ENCODE results near the gene SLC27A3. TPM values are rescaled to one million over a fixed set of nuclear protein-coding genes. Genes with fewer than 3 reads are reported as not detected.

The SLC27A3 gene
- total RNA-seq, 1 donor, result 13.8 TPM

DNA sequence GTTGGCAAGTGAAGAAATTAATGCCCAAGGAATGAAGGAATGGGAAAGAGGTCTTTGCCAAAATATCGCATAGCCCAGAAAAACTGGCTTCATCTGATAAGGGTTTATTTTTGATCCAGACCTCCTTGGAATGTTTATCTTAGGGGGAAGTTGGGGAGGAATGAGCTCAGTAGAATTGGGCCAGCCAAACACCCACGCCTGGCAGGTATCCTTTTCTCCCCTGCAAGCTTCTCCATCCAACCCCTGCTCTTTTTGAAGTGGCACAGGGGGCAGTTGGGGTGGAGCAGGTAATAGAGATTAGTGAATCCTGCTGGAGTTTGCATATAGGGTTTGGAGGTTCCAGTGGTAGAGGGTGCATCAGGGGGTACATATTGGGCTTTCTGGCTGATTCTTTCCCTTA lies 26.3 kb upstream of the SLC27A3 start:
- Histone ChIP-seq H3K9me3 (ENCODE audit: low read depth, low read length) (no peaks in the 10 kb centered on the region), H3K27me3 (ENCODE audit: insufficient read depth, low read length) (no peaks in the 10 kb centered on the region), H4K20me1 (ENCODE audit: insufficient read depth, low read length) (no peaks in the 10 kb centered on the region), H2AFZ (ENCODE audit: low read length) (no peak overlapping the region), H3K79me2 (ENCODE audit: insufficient read depth, low read length) (no peaks in the 10 kb centered on the region), H3K36me3 (ENCODE audit: insufficient read depth, low read length) (peaks cover 59% of the 10 kb centered on the region), H3K27ac (ENCODE audit: low read depth, low read length) (no peak overlapping the region), H3K4me1 (ENCODE audit: insufficient read depth, low read length) (peaks cover 21% of the 10 kb centered on the region), H3K4me3 (ENCODE audit: insufficient read depth, low read length) (no peak overlapping the region), H3K4me2 (ENCODE audit: insufficient read depth, low read length) (no peak overlapping the region)
- TF ChIP-seq, protein P1, sequence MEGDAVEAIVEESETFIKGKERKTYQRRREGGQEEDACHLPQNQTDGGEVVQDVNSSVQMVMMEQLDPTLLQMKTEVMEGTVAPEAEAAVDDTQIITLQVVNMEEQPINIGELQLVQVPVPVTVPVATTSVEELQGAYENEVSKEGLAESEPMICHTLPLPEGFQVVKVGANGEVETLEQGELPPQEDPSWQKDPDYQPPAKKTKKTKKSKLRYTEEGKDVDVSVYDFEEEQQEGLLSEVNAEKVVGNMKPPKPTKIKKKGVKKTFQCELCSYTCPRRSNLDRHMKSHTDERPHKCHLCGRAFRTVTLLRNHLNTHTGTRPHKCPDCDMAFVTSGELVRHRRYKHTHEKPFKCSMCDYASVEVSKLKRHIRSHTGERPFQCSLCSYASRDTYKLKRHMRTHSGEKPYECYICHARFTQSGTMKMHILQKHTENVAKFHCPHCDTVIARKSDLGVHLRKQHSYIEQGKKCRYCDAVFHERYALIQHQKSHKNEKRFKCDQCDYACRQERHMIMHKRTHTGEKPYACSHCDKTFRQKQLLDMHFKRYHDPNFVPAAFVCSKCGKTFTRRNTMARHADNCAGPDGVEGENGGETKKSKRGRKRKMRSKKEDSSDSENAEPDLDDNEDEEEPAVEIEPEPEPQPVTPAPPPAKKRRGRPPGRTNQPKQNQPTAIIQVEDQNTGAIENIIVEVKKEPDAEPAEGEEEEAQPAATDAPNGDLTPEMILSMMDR (IDR thresholded peaks at IDR 0.05; ENCODE audit: extremely low read depth, low read depth, low read length), result no peak
- no peak for DNase-seq (ENCODE audit: insufficient read length, low spot score, missing footprints)

DNA sequence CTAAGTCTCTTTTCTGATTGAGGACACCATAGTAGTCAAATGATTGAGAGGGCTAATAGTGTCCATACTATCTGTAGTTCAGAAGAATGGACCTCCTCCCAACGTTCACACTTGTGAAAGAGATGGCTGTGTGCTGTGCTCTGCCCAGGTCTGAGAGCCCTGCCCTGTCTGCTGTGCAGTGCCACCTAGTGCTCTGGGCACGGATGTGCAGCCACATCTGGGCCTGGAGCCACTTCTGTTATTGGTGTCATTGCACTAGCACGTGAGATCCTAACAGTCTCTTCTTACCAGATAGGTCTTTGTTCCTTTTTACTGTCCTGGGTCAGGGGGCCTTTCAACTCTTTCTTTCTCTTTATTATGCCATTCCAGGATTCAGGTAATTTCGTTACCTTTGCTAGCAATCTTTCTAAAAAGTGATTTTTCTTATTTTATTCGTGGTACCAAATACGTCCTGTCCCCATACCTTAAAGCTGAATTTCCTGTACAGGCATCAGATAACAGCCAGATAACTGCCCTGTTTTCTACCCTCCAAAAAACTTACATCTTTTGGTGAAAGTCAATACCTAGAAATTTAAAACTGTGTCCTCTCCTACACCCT lies 25.7 kb upstream of the SLC27A3 start:
- H4K20me1 ChIP-seq (ENCODE audit: insufficient read depth, low read length), result no peaks in the 10 kb centered on the region
- H3K9me3 ChIP-seq (ENCODE audit: low read depth, low read length), result no peaks in the 10 kb centered on the region
- no peak overlapping the region for H3K4me3 ChIP-seq (ENCODE audit: insufficient read depth, low read length)
- H3K4me2 ChIP-seq (ENCODE audit: insufficient read depth, low read length), result no peak overlapping the region
- H2AFZ ChIP-seq (ENCODE audit: low read length), result no peak overlapping the region
- DNase-seq (ENCODE audit: insufficient read length, low spot score, missing footprints), result peak; percentile 93
- peaks cover 21% of the 10 kb centered on the region for H3K4me1 ChIP-seq (ENCODE audit: insufficient read depth, low read length)
- H3K27ac ChIP-seq (ENCODE audit: low read depth, low read length), result no peak overlapping the region
- TF ChIP-seq, protein P1 (IDR thresholded peaks at IDR 0.05; ENCODE audit: extremely low read depth, low read depth, low read length), result peak; percentile 95
- peaks cover 59% of the 10 kb centered on the region for H3K36me3 ChIP-seq (ENCODE audit: insufficient read depth, low read length)
- no peaks in the 10 kb centered on the region for H3K27me3 ChIP-seq (ENCODE audit: insufficient read depth, low read length)
- no peaks in the 10 kb centered on the region for H3K79me2 ChIP-seq (ENCODE audit: insufficient read depth, low read length)

DNA sequence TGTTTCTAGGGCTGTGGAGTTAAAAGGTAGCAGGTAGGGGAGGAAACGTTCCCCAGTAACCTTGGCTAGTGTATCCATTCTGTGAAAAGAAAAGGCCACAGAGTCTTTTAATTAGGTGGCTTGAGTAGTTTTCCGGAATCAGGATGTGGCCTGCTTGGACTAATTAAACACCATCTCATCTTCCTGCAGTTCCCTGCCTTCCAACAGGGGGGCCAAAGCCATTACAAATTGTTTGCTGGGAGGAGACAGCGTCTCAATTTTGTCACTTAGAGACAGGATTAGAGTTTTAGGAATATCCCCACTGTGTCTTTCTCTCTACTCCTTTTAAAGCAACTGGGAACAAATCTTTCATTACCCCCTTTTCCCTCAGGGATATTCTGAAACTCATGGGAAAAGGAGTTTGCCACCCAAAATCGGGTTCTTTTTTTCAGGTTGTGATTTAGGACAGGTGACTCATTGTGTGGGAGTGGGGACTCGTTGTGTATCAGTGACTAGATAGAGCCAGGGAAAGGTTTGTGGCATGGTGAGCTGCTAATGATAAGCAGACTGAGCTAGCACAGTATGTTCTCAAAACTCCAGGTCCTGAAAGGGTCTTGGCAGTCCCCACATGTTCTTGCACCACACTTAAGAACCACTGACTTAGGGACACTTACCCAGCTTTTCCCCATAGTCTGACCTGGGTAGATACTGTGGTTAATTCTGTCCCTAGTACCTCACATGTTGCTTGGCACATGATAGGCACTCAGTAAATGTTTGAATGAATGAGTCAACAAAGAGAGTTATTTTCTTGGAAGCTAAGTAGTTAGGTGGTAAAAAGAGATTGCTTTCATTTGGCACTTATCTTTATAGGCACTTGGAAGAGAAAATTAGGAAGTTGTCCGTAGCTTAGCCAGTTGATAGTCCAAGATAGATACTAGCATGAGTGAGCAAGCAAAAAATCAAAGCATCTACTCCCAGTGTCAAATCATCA lies 24.9 kb upstream of the SLC27A3 start:
- Histone ChIP-seq H4K20me1 (ENCODE audit: insufficient read depth, low read length) (no peaks in the 10 kb centered on the region), H3K4me1 (ENCODE audit: insufficient read depth, low read length) (peaks cover 21% of the 10 kb centered on the region), H3K79me2 (ENCODE audit: insufficient read depth, low read length) (no peaks in the 10 kb centered on the region), H3K27ac (ENCODE audit: low read depth, low read length) (no peak overlapping the region), H3K9me3 (ENCODE audit: low read depth, low read length) (no peaks in the 10 kb centered on the region), H3K36me3 (ENCODE audit: insufficient read depth, low read length) (peaks cover 60% of the 10 kb centered on the region), H3K4me3 (ENCODE audit: insufficient read depth, low read length) (no peak overlapping the region), H3K4me2 (ENCODE audit: insufficient read depth, low read length) (no peak overlapping the region), H3K27me3 (ENCODE audit: insufficient read depth, low read length) (no peaks in the 10 kb centered on the region), H2AFZ (ENCODE audit: low read length) (no peak overlapping the region)
- DNase-seq (ENCODE audit: insufficient read length, low spot score, missing footprints), result no peak
- TF ChIP-seq, protein P1 (IDR thresholded peaks at IDR 0.05; ENCODE audit: extremely low read depth, low read depth, low read length), result no peak

DNA sequence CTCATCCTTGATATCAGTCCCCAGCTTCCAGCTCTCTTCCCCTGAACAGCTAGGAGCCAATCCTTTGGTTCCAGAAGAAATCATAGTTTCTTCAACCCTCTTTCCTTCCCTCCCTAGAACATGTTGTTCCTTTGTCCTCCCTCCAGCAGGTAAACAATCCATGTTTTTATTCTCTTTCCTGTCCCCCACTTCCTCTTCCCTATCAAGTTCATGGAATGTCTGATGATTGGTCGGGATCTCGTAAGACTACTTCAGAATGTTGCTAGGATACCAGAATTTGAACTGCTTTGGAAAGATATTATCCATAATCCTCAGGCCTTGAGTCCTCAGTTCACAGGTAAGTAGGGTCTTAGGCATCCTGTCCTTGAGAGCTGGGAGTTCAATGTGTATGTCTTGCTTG lies 23.1 kb upstream of the SLC27A3 start:
- H3K4me2 ChIP-seq (ENCODE audit: insufficient read depth, low read length), result no peak overlapping the region
- no peaks in the 10 kb centered on the region for H3K9me3 ChIP-seq (ENCODE audit: low read depth, low read length)
- H3K27me3 ChIP-seq (ENCODE audit: insufficient read depth, low read length), result no peaks in the 10 kb centered on the region
- peak overlapping the region; percentile 54 for H3K27ac ChIP-seq (ENCODE audit: low read depth, low read length)
- H3K79me2 ChIP-seq (ENCODE audit: insufficient read depth, low read length), result no peaks in the 10 kb centered on the region
- no peak overlapping the region for H3K4me3 ChIP-seq (ENCODE audit: insufficient read depth, low read length)
- TF ChIP-seq, protein P1 (IDR thresholded peaks at IDR 0.05; ENCODE audit: extremely low read depth, low read depth, low read length), result no peak
- no peak overlapping the region for H2AFZ ChIP-seq (ENCODE audit: low read length)
- peak; percentile 15 for DNase-seq (ENCODE audit: insufficient read length, low spot score, missing footprints)
- H3K4me1 ChIP-seq (ENCODE audit: insufficient read depth, low read length), result peaks cover 21% of the 10 kb centered on the region
- peaks cover 56% of the 10 kb centered on the region for H3K36me3 ChIP-seq (ENCODE audit: insufficient read depth, low read length)
- no peaks in the 10 kb centered on the region for H4K20me1 ChIP-seq (ENCODE audit: insufficient read depth, low read length)

Measured in osteoblast (primary cell).